Prostate gland (tissue), 2 donors: Measurements from ENCODE around the gene NFIX. TPM values are rescaled to one million over a fixed set of nuclear protein-coding genes. Genes with fewer than 3 reads are reported as not detected.

Source experiments
- DNase-seq: peaks from one replicate; pipeline ENCODE4 v3.0.0-alpha.2; 2019; ENCODE audit warnings: low spot score
- H3K27ac ChIP-seq, 2 donors: fragments of 200-600 bp; sonication (generic); 2 replicates each; pipeline ENCODE4 v1.5.1; 2017 to 2019
- H3K27me3 ChIP-seq: fragments of 200-600 bp; sonication (generic); replicated peaks from 2 replicates; pipeline ENCODE4 v1.5.1; 2019; ENCODE audit not compliant: insufficient read depth
- H3K36me3 ChIP-seq, 2 donors: fragments of 200-600 bp; sonication (generic); 1 replicate in 1 of 2; 2 replicates in 1 of 2; pipeline versions ENCODE4 v1.5.1 to v1.8.1; 2017 to 2019
- H3K4me1 ChIP-seq: fragments of 200-600 bp; sonication (generic); replicated peaks from 2 replicates; pipeline ENCODE4 v1.5.1; 2019
- H3K4me3 ChIP-seq, 2 donors: fragments of 200-600 bp; sonication (generic); 2 replicates each; pipeline ENCODE4 v1.5.1; 2017 to 2019
- H3K9me3 ChIP-seq: fragments of 200-600 bp; sonication (generic); 2 replicates; pipeline ENCODE4 v1.5.1; 2017
- CTCF ChIP-seq, 4 experiments: fragments of 200-600 bp in 2 of 4; fragments of 450-650 bp in 2 of 4; sonication (generic) in 2 of 4; IDR thresholded peaks; 1 replicate in 3 of 4; 2 replicates in 1 of 4; pipeline ENCODE4 v1.5.1; 2016 to 2019; ENCODE audit warnings: antibody characterized with exemption in 4 of 4, mild to moderate bottlenecking in 2 of 4, moderate library complexity in 2 of 4
- POLR2A ChIP-seq: fragments of 450-650 bp; IDR thresholded peaks from one replicate; pipeline ENCODE4 v1.6.1; 2016; ENCODE audit warnings: antibody characterized with exemption, mild to moderate bottlenecking
- POLR2AphosphoS5 ChIP-seq: sonication (generic); formaldehyde crosslinking; IDR thresholded peaks from one replicate; pipeline ENCODE4 v1.6.1; 2017; ENCODE audit warnings: antibody characterized with exemption
- WGBS: methylation state at CpG from one replicate; pipeline ENCODE4 v1.1.5; 2018; 5-methylcytosine and 5-hydroxymethylcytosine counted together
- intact Hi-C: fragments of 100-400 bp; cut with DNase I; formaldehyde crosslinking; loops from one replicate; pipeline ENCODE4 v1.14.2; 2022
- total RNA-seq, 2 donors: library from RNA; depleted of rRNA; stranded (reverse); fragments of >200 nt; gene quantifications; one replicate each; pipeline ENCODE4 v1.1.0, GENCODE V29; 2016

The NFIX gene
- total RNA-seq, 2 donors from 2014 or later: 185 to 286 TPM

- H3K36me3 ChIP-seq: no peaks in the 10 kb centered on the region
- no peak for TF ChIP-seq POLR2A
- TF ChIP-seq POLR2AphosphoS5: no peak
- no peak for TF ChIP-seq CTCF (IDR thresholded peaks at IDR 0.05)
- DNase-seq: no peak
- intact Hi-C loops: no loop called here
- no peaks in the 10 kb centered on the region for H3K9me3 ChIP-seq
- no peaks in the 10 kb centered on the region for H3K27me3 ChIP-seq
- no peaks in the 10 kb centered on the region for H3K4me1 ChIP-seq
- H3K27ac ChIP-seq: no peak overlapping the region
- H3K4me3 ChIP-seq: no peak overlapping the region
- 88% methylated on average over 3 of the region's 3 CpGs for WGBS
Observed at GRCh38 chr19:13130886-13131490, 135.7 kb downstream of the NFIX start.

DNA sequence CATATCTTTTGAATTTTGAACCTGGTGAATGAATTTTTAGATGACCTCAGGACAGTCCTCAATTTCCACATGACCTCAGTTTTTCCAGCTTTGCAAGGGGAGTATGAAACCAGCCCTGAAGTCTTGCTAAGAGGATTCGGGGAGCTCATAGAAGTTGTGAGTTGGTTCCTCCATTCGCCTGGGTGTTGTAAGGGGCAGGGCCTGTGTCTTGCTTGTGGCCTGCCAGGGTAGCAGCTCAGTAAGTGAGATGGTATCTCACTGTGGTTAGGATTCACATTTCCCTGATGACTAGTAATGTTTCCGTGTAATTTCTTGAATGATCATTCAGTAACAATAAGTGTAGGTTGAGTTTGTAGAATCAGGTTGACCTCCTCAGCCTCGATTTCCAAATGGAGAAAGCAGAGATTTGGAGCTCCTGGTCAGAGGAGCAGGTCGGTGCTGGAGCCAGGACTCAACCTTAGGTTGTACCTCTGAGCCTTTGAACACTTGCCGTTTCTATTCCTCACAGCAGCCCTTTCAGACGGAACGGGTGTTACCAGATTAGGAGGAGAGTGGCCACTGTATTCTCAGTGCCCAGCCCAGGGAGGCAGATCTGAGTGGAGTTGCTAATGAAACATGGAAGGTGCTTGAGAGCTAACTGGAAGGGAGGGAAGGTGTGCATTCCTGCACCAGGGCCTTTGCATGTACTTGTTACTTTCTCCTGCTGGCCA is 137.4 kb downstream of the NFIX start:
- intact Hi-C loops: no loop called here
- TF ChIP-seq POLR2A (no peak), POLR2AphosphoS5 (no peak)
- Histone ChIP-seq H3K27me3 (no peaks in the 10 kb centered on the region), H3K9me3 (no peaks in the 10 kb centered on the region), H3K36me3 (no peaks in the 10 kb centered on the region), H3K4me3 (no peak overlapping the region), H3K27ac (no peak overlapping the region), H3K4me1 (no peaks in the 10 kb centered on the region)
- DNase-seq: no peak
- WGBS: 80% methylated on average over 8 of the region's 8 CpGs

DNA sequence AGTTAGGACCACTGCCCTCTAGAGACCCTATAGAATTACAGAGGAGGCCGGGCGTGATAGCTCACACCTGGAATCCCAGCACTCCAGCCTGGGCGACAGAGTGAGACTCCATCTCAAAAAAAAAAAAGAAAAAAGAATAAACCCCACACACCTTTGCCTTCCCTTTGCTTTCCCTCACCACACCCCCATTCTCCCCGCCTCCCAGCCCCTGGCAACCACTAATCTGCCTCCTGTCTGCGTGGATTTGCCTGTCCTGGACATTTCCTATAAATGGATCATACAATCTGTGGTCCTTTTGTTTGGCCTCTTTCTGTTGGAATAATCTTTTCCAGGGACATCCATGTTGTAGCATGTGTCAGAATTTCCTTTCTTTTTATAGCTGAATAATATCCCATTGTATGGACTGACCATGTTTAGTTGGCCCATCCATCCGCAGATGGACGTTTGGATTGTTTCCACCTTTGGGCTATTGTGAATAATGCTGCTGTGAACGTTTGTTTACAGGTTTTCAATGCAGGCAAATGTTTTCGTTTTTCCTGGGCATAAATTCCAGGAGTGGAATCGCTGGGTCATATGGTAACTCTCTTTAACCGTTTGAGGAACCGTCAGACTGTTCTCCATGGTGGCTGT is 138.1 kb downstream of the NFIX start:
- WGBS: 74% methylated on average over 12 of the region's 12 CpGs
- H3K4me3 ChIP-seq: no peak overlapping the region
- intact Hi-C loops: no loop called here
- no peaks in the 10 kb centered on the region for H3K9me3 ChIP-seq
- H3K27ac ChIP-seq: no peak overlapping the region
- no peaks in the 10 kb centered on the region for H3K4me1 ChIP-seq
- H3K36me3 ChIP-seq: no peaks in the 10 kb centered on the region
- H3K27me3 ChIP-seq: no peaks in the 10 kb centered on the region
- no peak for DNase-seq
- TF ChIP-seq POLR2AphosphoS5: no peak
- TF ChIP-seq POLR2A: no peak
- no peak for TF ChIP-seq CTCF (IDR thresholded peaks at IDR 0.05)

DNA sequence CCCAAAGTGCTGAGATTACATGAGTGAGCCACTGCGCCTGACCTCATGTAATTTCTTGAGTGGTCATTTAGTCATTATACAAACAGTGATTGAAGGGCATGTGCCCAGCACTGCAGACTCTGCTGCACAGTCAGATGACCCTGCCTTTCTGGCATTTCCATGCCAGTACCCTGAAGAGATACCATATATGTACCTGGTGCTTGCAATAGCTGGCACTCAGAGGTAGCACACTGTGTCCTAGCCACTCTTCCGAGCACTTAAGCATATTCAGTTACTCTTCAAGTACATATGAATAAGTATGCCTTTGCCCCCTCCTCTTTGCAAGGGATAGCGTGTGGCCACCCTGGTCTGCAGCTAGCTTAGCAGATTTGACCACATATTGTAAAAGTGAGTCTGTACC is 139.4 kb downstream of the NFIX start:
- intact Hi-C loops: no loop called here
- 85% methylated on average over 3 of the region's 3 CpGs for WGBS
- Histone ChIP-seq H3K36me3 (no peaks in the 10 kb centered on the region), H3K4me3 (no peak overlapping the region), H3K27me3 (no peaks in the 10 kb centered on the region), H3K9me3 (no peaks in the 10 kb centered on the region), H3K4me1 (no peaks in the 10 kb centered on the region), H3K27ac (no peak overlapping the region)
- DNase-seq: no peak
- TF ChIP-seq POLR2AphosphoS5: peak; percentile 34
- TF ChIP-seq POLR2A: no peak

DNA sequence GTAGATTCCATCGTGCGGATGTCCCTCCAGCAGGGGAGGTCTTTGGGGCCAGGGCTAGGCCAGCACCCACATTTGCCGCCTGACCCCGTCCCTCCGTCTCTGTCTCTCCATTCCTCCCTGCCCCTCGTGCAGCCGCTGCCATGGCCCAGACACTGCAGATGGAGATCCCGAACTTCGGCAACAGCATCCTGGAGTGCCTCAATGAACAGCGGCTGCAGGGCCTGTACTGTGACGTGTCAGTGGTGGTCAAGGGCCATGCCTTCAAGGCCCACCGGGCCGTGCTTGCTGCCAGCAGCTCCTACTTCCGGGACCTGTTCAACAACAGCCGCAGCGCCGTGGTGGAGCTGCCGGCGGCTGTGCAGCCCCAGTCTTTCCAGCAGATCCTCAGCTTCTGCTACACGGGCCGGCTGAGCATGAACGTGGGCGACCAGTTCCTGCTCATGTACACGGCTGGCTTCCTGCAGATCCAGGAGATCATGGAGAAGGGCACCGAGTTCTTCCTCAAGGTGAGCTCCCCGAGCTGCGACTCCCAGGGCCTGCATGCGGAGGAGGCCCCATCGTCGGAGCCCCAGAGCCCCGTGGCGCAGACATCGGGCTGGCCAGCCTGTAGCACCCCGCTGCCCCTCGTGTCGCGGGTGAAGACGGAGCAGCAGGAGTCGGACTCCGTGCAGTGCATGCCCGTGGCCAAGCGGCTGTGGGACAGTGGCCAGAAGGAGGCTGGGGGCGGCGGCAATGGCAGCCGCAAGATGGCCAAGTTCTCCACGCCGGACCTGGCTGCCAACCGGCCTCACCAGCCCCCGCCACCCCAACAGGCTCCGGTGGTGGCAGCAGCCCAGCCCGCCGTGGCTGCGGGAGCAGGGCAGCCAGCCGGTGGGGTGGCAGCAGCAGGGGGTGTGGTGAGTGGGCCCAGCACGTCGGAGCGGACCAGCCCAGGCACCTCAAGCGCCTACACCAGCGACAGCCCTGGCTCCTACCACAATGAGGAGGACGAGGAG is 140.1 kb downstream of the NFIX start:
- H3K27ac ChIP-seq: no peak overlapping the region
- H3K9me3 ChIP-seq: no peaks in the 10 kb centered on the region
- no peaks in the 10 kb centered on the region for H3K36me3 ChIP-seq
- intact Hi-C loops: no loop called here
- H3K27me3 ChIP-seq: no peaks in the 10 kb centered on the region
- TF ChIP-seq POLR2A: no peak
- no peak for TF ChIP-seq POLR2AphosphoS5
- no peak for TF ChIP-seq CTCF (IDR thresholded peaks at IDR 0.05)
- no peak overlapping the region for H3K4me3 ChIP-seq
- H3K4me1 ChIP-seq: no peaks in the 10 kb centered on the region
- WGBS: 93% methylated on average over 46 of the region's 60 CpGs
- no peak for DNase-seq
